IPS-15b (cell line): Measurements from ENCODE around the gene TRIM56.
"Not testable (repeated sequence)": the region's sequence is repeated elsewhere in the genome, so short reads cannot be mapped to it uniquely, and the experiment has no call there.

Source experiments
- H3K27me3 ChIP-seq: one replicate; pipeline ENCODE4 v1.6.1; 2013; ENCODE audit warnings: low read length; ENCODE audit not compliant: control insufficient read depth, insufficient read depth
- H3K36me3 ChIP-seq: one replicate; pipeline ENCODE4 v1.6.1; 2013; ENCODE audit warnings: low read length; ENCODE audit not compliant: control insufficient read depth, insufficient read depth
- H3K4me1 ChIP-seq: one replicate; pipeline ENCODE4 v1.6.1; 2013; ENCODE audit warnings: mild to moderate bottlenecking, low read length; ENCODE audit not compliant: control insufficient read depth, insufficient read depth
- H3K4me3 ChIP-seq: one replicate; pipeline ENCODE4 v1.5.1; 2013; ENCODE audit warnings: low read depth, low read length
- H3K9ac ChIP-seq: one replicate; pipeline ENCODE4 v1.6.1; 2013; ENCODE audit warnings: low read depth, mild to moderate bottlenecking, low read length
- H3K9me3 ChIP-seq: one replicate; pipeline ENCODE4 v1.6.1; 2013; ENCODE audit warnings: mild to moderate bottlenecking, low read length; ENCODE audit not compliant: control insufficient read depth, insufficient read depth

Gene TRIM56

GRCh38 chr7:101126651-101127459, 41.6 kb downstream of the TRIM56 start, which contains the start of gene SERPINE1:
SERPINE1 (plus strand) TSS chr7:101127104; CDS start chr7:101128394, 1,290 bp downstream.
- Histone ChIP-seq H3K27me3 (no peaks in the 10 kb centered on the region), H3K9ac (peak within 1 kb of the TSS; percentile 37), H3K4me3 (peak within 1 kb of the TSS; percentile 27), H3K4me1 (peaks cover 13% of the 10 kb centered on the region), H3K36me3 (no peaks in the 10 kb centered on the region), H3K9me3 (no peaks in the 10 kb centered on the region)

- H3K9ac ChIP-seq = peak overlapping the region; percentile 37
- H3K4me3 ChIP-seq = peak overlapping the region; percentile 27
- no peaks in the 10 kb centered on the region for H3K27me3 ChIP-seq
- no peaks in the 10 kb centered on the region for H3K9me3 ChIP-seq
- no peaks in the 10 kb centered on the region for H3K36me3 ChIP-seq
- H3K4me1 ChIP-seq = peaks cover 11% of the 10 kb centered on the region
These were observed 42.3 kb downstream of the TRIM56 start for GRCh38 chr7:101127460-101128039.

GRCh38 chr7:101128040-101128834, 43.0 kb downstream of the TRIM56 start:
- no peaks in the 10 kb centered on the region for H3K9me3 ChIP-seq
- H3K9ac ChIP-seq = no peak overlapping the region
- no peaks in the 10 kb centered on the region for H3K27me3 ChIP-seq
- no peaks in the 10 kb centered on the region for H3K36me3 ChIP-seq
- H3K4me3 ChIP-seq = no peak overlapping the region
- H3K4me1 ChIP-seq = peaks cover 11% of the 10 kb centered on the region

GRCh38 chr7:101129603-101130117, 44.4 kb downstream of the TRIM56 start:
- no peak overlapping the region for H3K4me3 ChIP-seq
- no peaks in the 10 kb centered on the region for H3K27me3 ChIP-seq
- H3K9me3 ChIP-seq = no peaks in the 10 kb centered on the region
- H3K4me1 ChIP-seq = peaks cover 15% of the 10 kb centered on the region
- H3K36me3 ChIP-seq = no peaks in the 10 kb centered on the region
- no peak overlapping the region for H3K9ac ChIP-seq

- not testable (repeated sequence) for H3K27me3 ChIP-seq, H3K9me3 ChIP-seq, H3K4me1 ChIP-seq, H3K9ac ChIP-seq, H3K36me3 ChIP-seq, H3K4me3 ChIP-seq
These were observed 47.6 kb downstream of the TRIM56 start for GRCh38 chr7:101132626-101133600.

- no peak overlapping the region for H3K9ac ChIP-seq
- H3K27me3 ChIP-seq = no peaks in the 10 kb centered on the region
- H3K36me3 ChIP-seq = peaks cover 4% of the 10 kb centered on the region
- H3K4me1 ChIP-seq = peaks cover 4% of the 10 kb centered on the region
- H3K9me3 ChIP-seq = no peaks in the 10 kb centered on the region
- no peak overlapping the region for H3K4me3 ChIP-seq
These were observed 48.5 kb downstream of the TRIM56 start for GRCh38 chr7:101133621-101134398.

GRCh38 chr7:101134399-101134980, 49.2 kb downstream of the TRIM56 start:
- Histone ChIP-seq H3K4me3 (no peak overlapping the region), H3K36me3 (peaks cover 4% of the 10 kb centered on the region), H3K9me3 (no peaks in the 10 kb centered on the region), H3K9ac (no peak overlapping the region), H3K4me1 (peaks cover 4% of the 10 kb centered on the region), H3K27me3 (no peaks in the 10 kb centered on the region)

GRCh38 chr7:101137651-101138212, 52.5 kb downstream of the TRIM56 start:
- no peaks in the 10 kb centered on the region for H3K27me3 ChIP-seq
- no peak overlapping the region for H3K9ac ChIP-seq
- no peaks in the 10 kb centered on the region for H3K9me3 ChIP-seq
- peaks cover 4% of the 10 kb centered on the region for H3K36me3 ChIP-seq
- no peak overlapping the region for H3K4me3 ChIP-seq
- H3K4me1 ChIP-seq = peaks cover 7% of the 10 kb centered on the region

GRCh38 chr7:101138213-101138870, 53.1 kb downstream of the TRIM56 start:
- Histone ChIP-seq H3K9me3 (no peaks in the 10 kb centered on the region), H3K27me3 (no peaks in the 10 kb centered on the region), H3K36me3 (peaks cover 4% of the 10 kb centered on the region), H3K4me3 (peak overlapping the region; percentile 24), H3K4me1 (peaks cover 7% of the 10 kb centered on the region), H3K9ac (no peak overlapping the region)
